Measurements from ENCODE around the gene SCFD2.

DNA sequence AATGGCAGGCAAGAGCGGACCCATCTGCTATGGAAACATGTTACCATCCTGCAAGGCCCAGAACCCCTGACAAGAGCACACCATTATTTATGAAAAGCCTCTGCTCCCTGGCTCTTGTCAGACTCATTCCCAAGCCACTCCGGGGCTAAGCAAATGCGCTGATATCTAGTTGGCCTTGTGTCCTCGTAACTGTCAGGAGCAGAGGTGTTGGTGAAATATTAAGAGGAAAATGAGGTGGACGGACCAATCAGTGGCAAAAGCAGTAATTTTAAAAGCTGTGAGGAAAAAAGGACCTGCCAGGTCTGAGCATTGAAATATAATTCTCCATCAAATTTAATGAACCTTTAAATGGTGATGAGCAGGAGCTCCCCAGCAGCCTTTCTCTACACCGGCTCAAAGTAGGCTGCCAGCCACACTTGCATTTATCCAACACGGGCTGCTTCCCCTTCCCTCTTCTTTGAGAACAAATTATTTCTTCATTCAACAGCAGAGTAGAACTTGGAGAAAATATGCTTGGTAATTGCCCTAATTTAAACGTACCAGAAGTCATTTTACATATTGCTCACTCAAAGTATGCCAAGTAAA lies 289.4 kb downstream of the SCFD2 start:
- no peak for TF ChIP-seq YY1 (IDR thresholded peaks at IDR 0.05; ENCODE audit: insufficient read depth, insufficient read length)
- TF ChIP-seq SUZ12 (IDR thresholded peaks at IDR 0.05; ENCODE audit: extremely low read depth, insufficient read depth, insufficient read length): no peak
